GM18858 (cell line): Measurements from ENCODE around the gene ODF4.
"Not testable (repeated sequence)": the region's sequence is repeated elsewhere in the genome, so short reads cannot be mapped to it uniquely, and the experiment has no call there.

Source experiments
- ATAC-seq: cut with Tn5 transposase; IDR thresholded peaks from one replicate; pipeline ENCODE4 v1.9.1; 2021; ENCODE audit not compliant: unreplicated experiment

The ODF4 gene

GRCh38 chr17:8366231-8366630 lies 26.6 kb downstream of the ODF4 start:
- no peak for ATAC-seq

GRCh38 chr17:8368193-8368592 lies 28.6 kb downstream of the ODF4 start:
- no peak for ATAC-seq

GRCh38 chr17:8369944-8370343 lies 30.3 kb downstream of the ODF4 start:
- no peak for ATAC-seq

- ATAC-seq, result no peak
Observed at GRCh38 chr17:8371786-8372185, 32.1 kb downstream of the ODF4 start.

GRCh38 chr17:8372422-8372821 lies 32.8 kb downstream of the ODF4 start:
- ATAC-seq, result no peak

- ATAC-seq, result not testable (repeated sequence)
Observed at GRCh38 chr17:8373856-8374255, 34.2 kb downstream of the ODF4 start.

- no peak for ATAC-seq
Observed at GRCh38 chr17:8375738-8376259, 36.2 kb downstream of the ODF4 start.

- ATAC-seq, result peak; percentile 46
Observed at GRCh38 chr17:8376271-8377067, 36.8 kb downstream of the ODF4 start, which contains the start of gene KRABD2. TSS of gene KRABD2 (minus strand) at chr17:8376704.

GRCh38 chr17:8377422-8377821 lies 37.8 kb downstream of the ODF4 start:
- no peak for ATAC-seq

GRCh38 chr17:8378117-8378516 lies 38.5 kb downstream of the ODF4 start:
- not testable (repeated sequence) for ATAC-seq

- ATAC-seq, result no peak
Observed at GRCh38 chr17:8380049-8380448, 40.4 kb downstream of the ODF4 start.

GRCh38 chr17:8382052-8382879 lies 42.6 kb downstream of the ODF4 start:
- ATAC-seq, result no peak

GRCh38 chr17:8382880-8383142 lies 43.2 kb downstream of the ODF4 start:
- no peak for ATAC-seq

- peak; percentile 63 for ATAC-seq
Observed at GRCh38 chr17:8383143-8383822, 43.6 kb downstream of the ODF4 start, which contains the start of gene RPL26. TSS of gene RPL26 (minus strand) at chr17:8383193. CDS start at chr17:8382310, 883 bp downstream.

GRCh38 chr17:8384801-8385378 lies 45.2 kb downstream of the ODF4 start:
- ATAC-seq, result no peak

- no peak for ATAC-seq
Observed at GRCh38 chr17:8386841-8387240, 47.2 kb downstream of the ODF4 start.

GRCh38 chr17:8387914-8388651 lies 48.4 kb downstream of the ODF4 start:
- ATAC-seq, result no peak

GRCh38 chr17:8391711-8392110 lies 52.1 kb downstream of the ODF4 start:
- ATAC-seq, result no peak

GRCh38 chr17:8392274-8392673 lies 52.6 kb downstream of the ODF4 start:
- ATAC-seq, result no peak
